GM10266 (cell line): ENCODE data around the gene TP53BP2.
"Not testable (repeated sequence)": the region's sequence is repeated elsewhere in the genome, so short reads cannot be mapped to it uniquely, and the experiment has no call there.

Source experiments
- DNase-seq: peaks from one replicate; pipeline ENCODE4 v3.0.0; 2012; ENCODE audit errors: extremely low spot score
- CTCF ChIP-seq: IDR thresholded peaks from 2 replicates; pipeline ENCODE4 v1.5.1; 2012; ENCODE audit warnings: mild to moderate bottlenecking, low read depth; ENCODE audit not compliant: control insufficient read depth, insufficient read depth; ENCODE audit errors: missing control alignments

The TP53BP2 gene

GRCh38 chr1:223815865-223816264 is 29.9 kb downstream of the TP53BP2 start:
- no peak for TF ChIP-seq CTCF
- no peak for DNase-seq

- TF ChIP-seq CTCF, result no peak
- DNase-seq, result no peak
These were observed 30.5 kb downstream of the TP53BP2 start for GRCh38 chr1:223815020-223815853.

GRCh38 chr1:223813645-223814044 is 32.1 kb downstream of the TP53BP2 start:
- DNase-seq, result no peak
- TF ChIP-seq CTCF, result no peak

- TF ChIP-seq CTCF, result peak; percentile 39
- DNase-seq, result no peak
These were observed 34.1 kb downstream of the TP53BP2 start for GRCh38 chr1:223811634-223812101.

GRCh38 chr1:223810586-223810985 is 35.2 kb downstream of the TP53BP2 start:
- no peak for DNase-seq
- no peak for TF ChIP-seq CTCF

- not testable (repeated sequence) for DNase-seq
These were observed 35.8 kb downstream of the TP53BP2 start for GRCh38 chr1:223809905-223810304.

GRCh38 chr1:223803211-223803610 is 42.5 kb downstream of the TP53BP2 start:
- DNase-seq, result no peak
- no peak for TF ChIP-seq CTCF
